Right cardiac atrium (tissue), 5 donors: ENCODE measurements around the gene SLC4A4. TPM values are rescaled to one million over a fixed set of nuclear protein-coding genes. Genes with fewer than 3 reads are reported as not detected.

Source experiments
- ATAC-seq, 2 donors: fragments of 200-7000 bp; cut with Tn5 transposase; one replicate each; pipeline versions ENCODE4 v1.8.0 to v1.9.1; 2020; ENCODE audit warnings: moderate library complexity in 2 of 2, mild to moderate bottlenecking in 1 of 2
- DNase-seq, 3 donors: peaks; one replicate each; pipeline ENCODE4 v3.0.0-alpha.2; 2020
- H3K27ac ChIP-seq: one replicate; pipeline ENCODE4 v1.5.1; 2013; ENCODE audit warnings: mild to moderate bottlenecking, low read length, control low read depth, moderate library complexity
- H3K27me3 ChIP-seq: one replicate; pipeline ENCODE4 v1.6.1; 2013; ENCODE audit not compliant: control insufficient read depth, insufficient read depth
- H3K4me1 ChIP-seq: one replicate; pipeline ENCODE4 v1.6.1; 2013; ENCODE audit warnings: low read length; ENCODE audit not compliant: control insufficient read depth, insufficient read depth
- H3K4me3 ChIP-seq: one replicate; pipeline ENCODE4 v1.5.1; 2013; ENCODE audit warnings: low read length, control low read depth
- H3K9me3 ChIP-seq: one replicate; pipeline ENCODE4 v1.6.1; 2013; ENCODE audit warnings: low read length; ENCODE audit not compliant: control insufficient read depth
- WGBS: extraction: QIAGEN DNeasy Blood & Tissue Kit; methylation state at CpG from one replicate; pipeline ENCODE4 v1.1.7; 2013; 5-methylcytosine and 5-hydroxymethylcytosine counted together
- intact Hi-C, 4 donors: fragments of 100-400 bp; cut with DNase I; formaldehyde crosslinking; loops; one replicate each; pipeline versions ENCODE4 v1.11.0 to v1.14.0; 2022 to 2023
- polyA plus RNA-seq: library from polyadenylated mRNA; stranded (reverse); fragments of 200-250 nt; gene quantifications from one replicate; pipeline ENCODE4 v1.2.3, GENCODE V29; 2013
- total RNA-seq, 4 donors: library from RNA; stranded (reverse); fragmentation: NEBNext Ultra II Directional; extraction: Animal tissue kit (Norgen Biotek cat#: 25700); gene quantifications; one replicate each; pipeline ENCODE4 v1.2.1, GENCODE V29; 2021
- donor health status: healthy with polysubstance abuse.
- donor health status: DM: no; HTN: yes; CAD: no.
- donor health status: DM: no; HTN: no; CAD: no.
- donor health status: DM: no; HTN: yes; CAD: no; lungs with severe emphysema.
- donor health status: DM: yes; HTN: yes; CAD: no.

The SLC4A4 gene
- total and polyA plus RNA-seq, 5 donors, result 7.0 to 34.5 (median 23.3) TPM

DNA sequence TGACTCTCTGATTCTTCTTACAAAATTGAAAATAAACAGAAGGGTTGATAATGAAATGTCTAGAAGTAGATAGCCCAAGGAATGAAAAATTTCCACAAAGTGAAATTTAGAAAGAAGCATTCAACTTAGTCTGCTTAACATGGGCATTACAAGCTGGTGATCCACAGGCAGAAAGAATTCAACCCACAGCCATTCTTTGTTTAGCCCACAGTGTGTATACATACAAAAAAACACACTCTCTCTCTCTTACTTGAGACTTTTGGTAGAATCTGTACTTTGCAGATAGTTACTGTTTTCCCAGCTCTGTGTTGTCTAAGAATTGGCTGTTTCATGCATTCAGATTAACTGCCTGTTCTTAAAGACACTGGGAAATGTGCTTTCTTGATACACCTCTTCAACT is 159.8 kb downstream of the SLC4A4 start:
- Histone ChIP-seq H3K9me3 (no peaks in the 10 kb centered on the region), H3K27me3 (no peaks in the 10 kb centered on the region), H3K27ac (no peak overlapping the region), H3K4me3 (no peak overlapping the region), H3K4me1 (no peaks in the 10 kb centered on the region)
- no peak for ATAC-seq
- no peak for DNase-seq
- intact Hi-C loops, result no loop called here

DNA sequence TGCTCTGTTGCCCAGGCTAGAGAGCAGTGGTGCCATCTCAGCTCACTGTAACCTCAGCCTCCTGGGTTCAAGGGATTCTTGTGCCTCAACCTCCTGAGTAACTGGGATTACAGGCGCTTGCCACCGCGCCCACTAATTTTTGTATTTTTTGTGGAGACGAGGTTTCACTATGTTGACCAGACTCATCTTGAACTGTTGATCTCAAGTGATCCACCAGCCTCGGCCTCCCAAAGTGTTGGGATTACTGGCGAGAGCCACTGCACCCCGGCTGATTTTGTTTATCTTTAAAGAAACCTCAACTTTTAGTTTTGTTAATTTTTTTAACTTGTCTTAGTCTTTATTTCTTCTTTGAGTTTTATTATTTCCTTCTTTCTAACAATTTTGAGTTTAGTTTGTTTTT is 163.2 kb downstream of the SLC4A4 start:
- Histone ChIP-seq H3K4me1 (no peaks in the 10 kb centered on the region), H3K27me3 (no peaks in the 10 kb centered on the region), H3K4me3 (no peak overlapping the region), H3K27ac (no peak overlapping the region), H3K9me3 (no peaks in the 10 kb centered on the region)
- no peak for ATAC-seq
- DNase-seq, result peak in 1 of 3 donors; percentile 13
- intact Hi-C loops, result no loop called here
- 91% methylated on average over 7 of the region's 7 CpGs for WGBS

DNA sequence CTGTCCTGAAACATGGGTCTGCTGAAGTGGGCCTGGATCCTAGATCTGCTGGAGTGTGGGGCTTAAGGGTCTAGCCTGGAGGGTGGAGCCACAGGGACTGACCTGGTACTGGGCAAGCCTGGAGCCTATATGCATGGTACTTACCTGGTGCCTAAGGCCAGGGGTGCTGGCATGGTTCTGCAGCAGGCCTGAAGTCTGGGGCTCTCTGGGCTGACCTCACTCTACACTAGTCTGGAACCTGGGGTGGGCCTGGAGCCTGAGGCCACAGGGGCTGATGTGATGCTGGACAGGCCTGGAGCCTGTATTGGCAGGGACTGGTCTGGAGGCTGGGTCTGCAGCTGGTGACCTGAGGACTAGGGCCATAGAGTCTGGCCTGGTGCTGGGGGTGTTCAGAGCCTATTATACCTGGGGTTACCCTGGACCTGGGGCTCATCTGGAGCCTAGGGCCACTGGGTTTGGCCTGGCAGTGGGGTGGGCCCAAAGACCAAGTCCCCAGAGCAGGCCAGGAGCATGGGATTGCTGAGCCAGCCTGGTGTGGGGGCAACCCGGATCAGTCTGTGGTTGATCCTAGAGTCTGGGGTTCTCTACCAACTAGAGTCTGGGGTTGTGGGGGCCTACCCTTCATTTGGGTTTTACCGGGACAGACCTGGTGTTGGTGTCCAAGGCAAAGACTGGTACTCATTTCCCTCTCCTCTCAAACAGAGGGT is 179.6 kb downstream of the SLC4A4 start:
- Histone ChIP-seq H3K4me3 (no peak overlapping the region), H3K27me3 (no peaks in the 10 kb centered on the region), H3K9me3 (no peaks in the 10 kb centered on the region), H3K27ac (no peak overlapping the region), H3K4me1 (no peaks in the 10 kb centered on the region)
- peak in 1 of 3 donors; percentile 20 for DNase-seq
- intact Hi-C loops, result no loop called here
- 92% methylated on average over 2 of the region's 2 CpGs for WGBS
- ATAC-seq, result peak in 1 of 2 donors; percentile 26

GRCh38 chr4:71520308-71520707 is 181.5 kb downstream of the SLC4A4 start:
- DNase-seq (no peak), ATAC-seq (no peak)
- no peaks in the 10 kb centered on the region for H3K4me1 ChIP-seq
- no peaks in the 10 kb centered on the region for H3K9me3 ChIP-seq
- intact Hi-C loops, result no loop called here
- 68% methylated on average over 1 of the region's 1 CpG for WGBS
- H3K4me3 ChIP-seq, result no peak overlapping the region
- H3K27ac ChIP-seq, result no peak overlapping the region
- H3K27me3 ChIP-seq, result no peaks in the 10 kb centered on the region

DNA sequence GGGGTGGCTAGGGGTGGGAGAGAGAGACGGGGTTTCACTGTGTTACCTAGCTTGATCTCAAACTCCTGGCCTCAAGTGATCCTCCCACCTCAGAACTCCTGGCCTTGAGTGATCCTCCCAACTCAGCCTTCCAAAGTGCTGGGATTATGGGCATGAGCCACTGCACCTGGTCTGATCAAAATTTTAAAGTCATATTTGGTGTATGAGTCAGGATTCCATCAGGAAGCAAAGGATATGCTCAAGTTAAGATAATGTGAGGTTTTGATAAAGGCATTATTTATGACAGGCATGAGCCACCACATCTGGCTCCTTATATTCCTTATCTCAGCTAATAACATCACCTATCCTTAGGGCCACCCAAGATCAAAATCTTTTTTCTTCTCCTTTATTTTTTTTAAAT is 182.0 kb downstream of the SLC4A4 start:
- intact Hi-C loops, result no loop called here
- 80% methylated on average over 1 of the region's 1 CpG for WGBS
- no peak for ATAC-seq

GRCh38 chr4:71524756-71525155 is 185.9 kb downstream of the SLC4A4 start:
- WGBS, result 52% methylated on average over 1 of the region's 1 CpG
- no peak overlapping the region for H3K27ac ChIP-seq
- H3K4me1 ChIP-seq, result peaks cover 1% of the 10 kb centered on the region
- ATAC-seq, result no peak
- no peak for DNase-seq
- intact Hi-C loops, result no loop called here
- H3K9me3 ChIP-seq, result no peaks in the 10 kb centered on the region
- H3K27me3 ChIP-seq, result no peaks in the 10 kb centered on the region
- no peak overlapping the region for H3K4me3 ChIP-seq

More for the DNA sequence above, 182.0 kb downstream of the SLC4A4 start:
- no peak for DNase-seq
- Histone ChIP-seq H3K4me3 (no peak overlapping the region), H3K9me3 (no peaks in the 10 kb centered on the region), H3K4me1 (no peaks in the 10 kb centered on the region), H3K27me3 (no peaks in the 10 kb centered on the region), H3K27ac (no peak overlapping the region)

DNA sequence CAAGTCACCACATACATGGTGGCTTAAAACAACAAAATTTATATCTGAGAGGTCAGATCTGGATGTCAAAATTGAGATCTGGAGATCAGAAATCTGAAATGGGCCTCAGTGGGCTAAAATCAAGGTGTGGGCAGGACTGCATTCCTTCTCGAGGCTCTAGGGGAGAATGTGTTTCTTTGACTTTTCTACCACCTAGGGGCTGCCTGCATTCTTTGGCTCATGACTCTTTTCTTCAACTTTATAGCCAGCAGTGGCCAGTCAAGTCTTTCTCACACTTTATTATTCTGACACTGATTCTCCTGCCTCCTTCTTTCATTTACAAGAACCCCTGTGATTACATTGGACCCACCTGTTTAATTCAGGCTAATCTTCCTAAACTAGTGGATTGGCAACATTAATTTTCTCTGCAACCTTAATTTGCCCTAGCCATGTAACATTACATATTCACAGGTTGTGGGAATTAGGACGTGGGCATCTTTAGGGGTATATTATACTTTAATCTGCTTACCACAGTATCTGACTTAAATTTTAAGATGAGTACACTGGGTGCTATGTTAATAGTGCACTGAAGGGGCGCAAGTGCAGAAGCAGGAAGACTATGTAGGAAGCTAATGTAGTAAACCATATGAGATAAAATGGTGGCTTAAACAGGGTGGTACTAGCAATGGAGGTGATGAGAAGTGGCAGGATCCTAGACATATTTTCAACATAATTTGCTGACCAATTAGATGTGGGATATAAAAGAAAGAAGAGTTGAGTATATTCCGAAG is 188.0 kb downstream of the SLC4A4 start:
- intact Hi-C loops, result no loop called here
- no peak for ATAC-seq

GRCh38 chr4:71532407-71532806 is 193.6 kb downstream of the SLC4A4 start:
- Histone ChIP-seq H3K4me3 (no peak overlapping the region), H3K4me1 (peaks cover 1% of the 10 kb centered on the region), H3K27me3 (no peaks in the 10 kb centered on the region), H3K9me3 (no peaks in the 10 kb centered on the region), H3K27ac (no peak overlapping the region)
- 89% methylated on average over 1 of the region's 1 CpG for WGBS
- intact Hi-C loops, result no loop called here
- DNase-seq (no peak), ATAC-seq (no peak)

More for the DNA sequence above, 188.0 kb downstream of the SLC4A4 start:
- WGBS, result 72% methylated on average over 4 of the region's 4 CpGs
- no peak for DNase-seq
- no peaks in the 10 kb centered on the region for H3K27me3 ChIP-seq
- peaks cover 1% of the 10 kb centered on the region for H3K4me1 ChIP-seq
- H3K27ac ChIP-seq, result no peak overlapping the region
- H3K4me3 ChIP-seq, result no peak overlapping the region
- no peaks in the 10 kb centered on the region for H3K9me3 ChIP-seq

GRCh38 chr4:71533121-71533520 is 194.3 kb downstream of the SLC4A4 start:
- Histone ChIP-seq H3K4me1 (peaks cover 1% of the 10 kb centered on the region), H3K9me3 (no peaks in the 10 kb centered on the region), H3K27ac (no peak overlapping the region), H3K4me3 (no peak overlapping the region), H3K27me3 (no peaks in the 10 kb centered on the region)
- DNase-seq (no peak), ATAC-seq (no peak)
- 92% methylated on average over 1 of the region's 1 CpG for WGBS
- intact Hi-C loops, result no loop called here

DNA sequence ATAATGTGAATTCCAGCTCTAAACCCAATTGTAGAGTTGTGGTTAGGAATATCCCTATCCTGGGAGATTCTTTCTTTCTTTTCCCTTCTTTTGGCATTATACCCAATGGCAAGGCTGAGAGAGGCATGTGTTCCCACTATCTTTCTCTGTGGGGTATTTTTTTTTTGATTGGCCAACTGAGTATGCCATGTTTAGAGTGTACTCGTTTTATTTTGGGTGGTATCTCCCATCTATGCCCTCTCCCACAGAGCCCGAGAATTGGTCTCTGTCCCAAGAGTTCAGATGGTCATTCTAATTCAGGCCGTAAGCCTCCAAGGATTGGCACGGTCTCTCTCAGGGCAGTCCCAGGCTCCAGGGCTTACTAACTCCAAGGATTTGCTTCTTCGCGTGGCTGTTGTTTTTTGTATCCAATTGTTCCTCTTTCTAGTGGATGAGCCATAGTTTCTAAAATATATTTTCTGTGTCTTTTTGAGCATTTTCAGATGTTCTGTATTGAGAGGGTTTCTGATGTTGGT is 198.8 kb downstream of the SLC4A4 start:
- H3K4me3 ChIP-seq, result no peak overlapping the region
- intact Hi-C loops, result no loop called here
- DNase-seq (no peak), ATAC-seq (no peak)
- 81% methylated on average over 6 of the region's 6 CpGs for WGBS
- peaks cover 6% of the 10 kb centered on the region for H3K4me1 ChIP-seq
- no peak overlapping the region for H3K27ac ChIP-seq
- no peaks in the 10 kb centered on the region for H3K27me3 ChIP-seq
- H3K9me3 ChIP-seq, result no peaks in the 10 kb centered on the region

DNA sequence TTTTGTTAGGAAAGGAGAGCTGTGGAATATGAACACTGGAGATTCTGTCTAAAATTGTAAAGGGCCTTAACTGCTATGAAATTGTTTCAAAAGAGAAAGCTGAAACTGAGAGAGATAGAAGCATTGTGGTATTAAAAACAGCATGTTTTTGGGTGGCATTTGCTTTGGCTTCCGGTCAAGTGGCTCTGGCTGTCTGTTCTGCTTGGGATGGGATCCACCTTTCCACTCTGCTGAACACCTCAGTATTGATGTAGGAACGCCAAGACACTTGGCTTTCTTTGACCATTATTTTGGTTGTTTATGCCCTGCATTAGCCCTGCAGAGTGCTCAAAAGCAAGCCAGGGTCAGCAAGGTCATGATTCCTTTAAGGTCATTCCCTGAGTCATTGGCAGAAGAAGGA is 199.7 kb downstream of the SLC4A4 start:
- no peaks in the 10 kb centered on the region for H3K9me3 ChIP-seq
- H3K4me1 ChIP-seq, result peaks cover 6% of the 10 kb centered on the region
- no peaks in the 10 kb centered on the region for H3K27me3 ChIP-seq
- no peak overlapping the region for H3K27ac ChIP-seq
- 74% methylated on average over 2 of the region's 2 CpGs for WGBS
- ATAC-seq (no peak), DNase-seq (no peak)
- no peak overlapping the region for H3K4me3 ChIP-seq
- intact Hi-C loops, result no loop called here
